IMR-90 (cell line): Measurements from ENCODE around the gene TMEM26. TPM values are rescaled to one million over a fixed set of nuclear protein-coding genes. Genes with fewer than 3 reads are reported as not detected.

Source experiments
- ATAC-seq: fragments of 200-7000 bp; cut with Tn5 transposase; 2 replicates; pipeline ENCODE4 v1.9.1; 2020; ENCODE audit warnings: low read depth, mild to moderate bottlenecking, moderate library complexity
- BruUV-seq: library from RNA; stranded (reverse); fragments of 400-500 nt; replicated peaks from 2 replicates; lab custom pipeline; 2021; lab: Mats Ljungman, UMichigan
- CTCF ChIA-PET: fragments of 300-600 bp; formaldehyde crosslinking; extraction: SDS; loops from one replicate; lab custom pipeline; 2021; ENCODE audit warnings: antibody characterized with exemption; lab: Yijun Ruan, JAX
- POLR2A ChIA-PET: fragments of 300-600 bp; sonication (Branson Sonifier 250); formaldehyde crosslinking; loops from one replicate; lab custom pipeline; 2022; ENCODE audit warnings: antibody characterized with exemption; ENCODE audit not compliant: unreplicated experiment; lab: Charles Lee
- DNase-seq: peaks from one replicate; pipeline ENCODE4 v3.0.0; 2013
- H2AFZ ChIP-seq: replicated peaks from 2 replicates; pipeline ENCODE3; 2013; ENCODE audit warnings: low read length, mild to moderate bottlenecking; ENCODE audit not compliant: poor library complexity
- H2AK5ac ChIP-seq: 2 replicates; pipeline ENCODE4 v1.6.1; 2013; ENCODE audit warnings: low read depth, low read length, inconsistent platforms
- H2AK9ac ChIP-seq: replicated peaks from 2 replicates; pipeline ENCODE3; 2013; ENCODE audit warnings: mild to moderate bottlenecking, low read depth, low read length, moderate library complexity; ENCODE audit not compliant: poor library complexity
- H2BK120ac ChIP-seq: 2 replicates; pipeline ENCODE4 v1.6.1; 2013; ENCODE audit warnings: low read depth, low read length, inconsistent platforms
- H2BK15ac ChIP-seq: 3 replicates; pipeline ENCODE4 v1.6.1; 2013; ENCODE audit warnings: low read depth, low read length, inconsistent platforms
- H2BK20ac ChIP-seq: 2 replicates; pipeline ENCODE4 v1.6.1; 2013; ENCODE audit warnings: low read depth, mild to moderate bottlenecking, inconsistent platforms, low read length, moderate library complexity
- H2BK5ac ChIP-seq: 2 replicates; pipeline ENCODE4 v1.6.1; 2013; ENCODE audit warnings: mild to moderate bottlenecking, low read depth, low read length, inconsistent platforms; ENCODE audit not compliant: poor library complexity, severe bottlenecking
- H3K14ac ChIP-seq: replicated peaks from 2 replicates; pipeline ENCODE4 v1.6.1; 2013; ENCODE audit warnings: low read depth, low read length, inconsistent platforms
- H3K18ac ChIP-seq: 2 replicates; pipeline ENCODE4 v1.6.1; 2013; ENCODE audit warnings: low read depth, low read length, control low read depth
- H3K23ac ChIP-seq: 2 replicates; pipeline ENCODE4 v1.6.1; 2013; ENCODE audit warnings: low read depth, low read length, inconsistent platforms
- H3K27ac ChIP-seq: 2 replicates; pipeline ENCODE4 v1.5.1; 2013; ENCODE audit warnings: mild to moderate bottlenecking, control low read depth, low read length; ENCODE audit not compliant: insufficient read depth
- H3K27me3 ChIP-seq: 2 replicates; pipeline ENCODE4 v1.6.1; 2013; ENCODE audit warnings: low read length; ENCODE audit not compliant: control insufficient read depth, insufficient read depth
- H3K36me3 ChIP-seq: 2 replicates; pipeline ENCODE4 v1.6.1; 2013; ENCODE audit warnings: low read length, mixed read lengths; ENCODE audit not compliant: control insufficient read depth, insufficient read depth
- H3K4ac ChIP-seq: 2 replicates; pipeline ENCODE4 v1.6.1; 2013; ENCODE audit warnings: low read depth, low read length, inconsistent platforms
- H3K4me1 ChIP-seq: 2 replicates; pipeline ENCODE4 v1.6.1; 2013; ENCODE audit warnings: low read length, mixed read lengths; ENCODE audit not compliant: control insufficient read depth, insufficient read depth
- H3K4me2 ChIP-seq: 2 replicates; pipeline ENCODE4 v1.6.1; 2013; ENCODE audit warnings: low read depth, mild to moderate bottlenecking, control low read depth, low read length, moderate library complexity
- H3K4me3 ChIP-seq: 2 replicates; pipeline ENCODE4 v1.5.1; 2013; ENCODE audit warnings: low read depth, mild to moderate bottlenecking, control low read depth, low read length, moderate library complexity; ENCODE audit not compliant: insufficient read depth
- H3K56ac ChIP-seq: 2 replicates; pipeline ENCODE4 v1.6.1; 2013; ENCODE audit warnings: low read length, inconsistent platforms; ENCODE audit not compliant: insufficient read depth; ENCODE audit errors: extremely low read depth
- H3K79me1 ChIP-seq, 2 experiments: 2 replicates each; pipeline ENCODE4 v1.6.1; 2013; ENCODE audit warnings: low read length in 2 of 2, inconsistent platforms in 1 of 2, low read depth in 1 of 2
- H3K9ac ChIP-seq: 2 replicates; pipeline ENCODE4 v1.6.1; 2013; ENCODE audit warnings: low read depth, low read length, control low read depth
- H3K9me1 ChIP-seq: 2 replicates; pipeline ENCODE4 v1.6.1; 2013; ENCODE audit warnings: low read length, inconsistent platforms; ENCODE audit not compliant: insufficient read depth
- H3K9me3 ChIP-seq: 2 replicates; pipeline ENCODE4 v1.6.1; 2013; ENCODE audit warnings: low read length; ENCODE audit not compliant: control insufficient read depth, insufficient read depth
- H4K20me1 ChIP-seq: 2 replicates; pipeline ENCODE4 v1.6.1; 2013; ENCODE audit warnings: low read length, inconsistent platforms; ENCODE audit not compliant: insufficient read depth
- H4K5ac ChIP-seq: 2 replicates; pipeline ENCODE4 v1.6.1; 2013; ENCODE audit warnings: mild to moderate bottlenecking, low read depth, low read length, control low read depth
- H4K8ac ChIP-seq, 2 experiments: 2 replicates each; pipeline ENCODE4 v1.6.1; 2013; ENCODE audit warnings: low read depth in 2 of 2, low read length in 2 of 2, control low read depth in 1 of 2, inconsistent platforms in 1 of 2
- H4K91ac ChIP-seq: 2 replicates; pipeline ENCODE4 v1.6.1; 2013; ENCODE audit warnings: low read depth, low read length, inconsistent platforms; ENCODE audit not compliant: insufficient read depth
- BHLHE40 ChIP-seq: fragments of 150-350 bp; IDR thresholded peaks from 2 replicates; pipeline ENCODE4 v1.6.1; 2016; ENCODE audit warnings: mild to moderate bottlenecking, low read depth, low read length
- CEBPB ChIP-seq: IDR thresholded peaks from 2 replicates; pipeline ENCODE4 v1.6.1; 2012; ENCODE audit warnings: low read depth, low read length, improper control_type of control experiment
- CHD1 ChIP-seq: IDR thresholded peaks from 2 replicates; pipeline ENCODE4 v1.6.1; 2012; ENCODE audit warnings: low read depth, low read length, improper control_type of control experiment
- CTCF ChIP-seq: conservative IDR thresholded peaks from 2 replicates; pipeline ENCODE4 v1.5.1; 2012; ENCODE audit warnings: mild to moderate bottlenecking, low read depth, low read length, improper control_type of control experiment
- ELK1 ChIP-seq: fragments of 150-350 bp; IDR thresholded peaks from 2 replicates; pipeline ENCODE4 v1.6.1; 2016; ENCODE audit warnings: low read depth, mild to moderate bottlenecking, low read length, moderate library complexity, borderline replicate concordance
- FOS ChIP-seq: fragments of 150-350 bp; IDR thresholded peaks from 2 replicates; pipeline ENCODE4 v1.6.1; 2016; ENCODE audit warnings: low read depth, low read length
- MAFK ChIP-seq: IDR thresholded peaks from 2 replicates; pipeline ENCODE4 v1.6.1; 2012; ENCODE audit warnings: low read depth, low read length, improper control_type of control experiment
- MAZ ChIP-seq: IDR thresholded peaks from 2 replicates; pipeline ENCODE4 v1.6.1; 2012; ENCODE audit warnings: low read depth, mild to moderate bottlenecking, low read length, improper control_type of control experiment, moderate library complexity, borderline replicate concordance
- MXI1 ChIP-seq: IDR thresholded peaks from 2 replicates; pipeline ENCODE4 v1.6.1; 2012; ENCODE audit warnings: low read depth, mild to moderate bottlenecking, low read length, moderate library complexity, borderline replicate concordance
- NFE2L2 ChIP-seq: fragments of 150-350 bp; IDR thresholded peaks from 2 replicates; pipeline ENCODE4 v1.6.1; 2016; ENCODE audit warnings: low read depth, mild to moderate bottlenecking, low read length
- POLR2A ChIP-seq: IDR thresholded peaks from 2 replicates; pipeline ENCODE4 v1.6.1; 2012; ENCODE audit warnings: mild to moderate bottlenecking, low read depth, low read length
- RAD21 ChIP-seq: IDR thresholded peaks from 2 replicates; pipeline ENCODE4 v1.6.1; 2012; ENCODE audit warnings: low read length, improper control_type of control experiment
- RCOR1 ChIP-seq: IDR thresholded peaks from 2 replicates; pipeline ENCODE4 v1.6.1; 2012; ENCODE audit warnings: mild to moderate bottlenecking, low read length, improper control_type of control experiment; ENCODE audit not compliant: insufficient replicate concordance
- RFX5 ChIP-seq: IDR thresholded peaks from 2 replicates; pipeline ENCODE4 v1.8.0; 2012; ENCODE audit warnings: low read depth, mild to moderate bottlenecking, low read length, moderate library complexity
- SMC3 ChIP-seq: fragments of 150-350 bp; IDR thresholded peaks from 2 replicates; pipeline ENCODE4 v1.6.1; 2016; ENCODE audit warnings: low read depth, mild to moderate bottlenecking, antibody characterized with exemption, low read length, moderate library complexity
- USF2 ChIP-seq: fragments of 150-350 bp; IDR thresholded peaks from 2 replicates; pipeline ENCODE4 v1.6.1; 2017; ENCODE audit warnings: mild to moderate bottlenecking, antibody characterized with exemption, low read length, low read depth
- WGBS, 2 experiments: methylation state at CpG; one replicate each; pipeline versions ENCODE4 v1.1.5 to v1.1.7; 2013; ENCODE audit warnings: missing lambda C conversion rate in 2 of 2; ENCODE audit not compliant: insufficient read length in 1 of 2; ENCODE audit errors: extremely low coverage in 2 of 2; 5-methylcytosine and 5-hydroxymethylcytosine counted together
- dilution Hi-C: fragments of 300-500 bp; cut with HindIII; formaldehyde crosslinking; loops from one replicate; pipeline ENCODE4 v1.14.3; 2018; ENCODE audit warnings: low sequenced_read_pairs; ENCODE audit not compliant: unreplicated experiment
- in situ Hi-C: fragments of 300-500 bp; cut with MboI; formaldehyde crosslinking; loops from 3 replicates; pipeline ENCODE4 v1.14.3; 2019; ENCODE audit warnings: low sequenced_read_pairs, inconsistent platforms, mixed read lengths
- intact Hi-C: fragments of 100-400 bp; cut with micrococcal nuclease; formaldehyde crosslinking; loops from 2 replicates; pipeline ENCODE4 v1.10.0; 2022
- polyA plus RNA-seq, 3 experiments: library from polyadenylated mRNA; depleted of rRNA; stranded (reverse); fragments of >200 nt; gene quantifications; 2 replicates each; pipeline ENCODE4 v1.2.3, GENCODE V29; 2012; ENCODE audit warnings: low replicate concordance in 1 of 3
- total RNA-seq: library from RNA; depleted of rRNA; stranded (reverse); fragments of >200 nt; gene quantifications from 2 replicates; pipeline ENCODE4 v1.2.3, GENCODE V29; 2012

The TMEM26 gene
- total and polyA plus RNA-seq, 2 of the 4 experiments (the other 2 are of a cell fraction) = 0.22 to 0.36 TPM

GRCh38 chr10:61448841-61449600, 4.2 kb downstream of the TMEM26 start:
- ChIA-PET CTCF (no interaction called here), POLR2A (no interaction called here)
- H2BK15ac ChIP-seq = no peak overlapping the region
- H3K27me3 ChIP-seq = peaks cover 3% of the 10 kb centered on the region; the same call in 1 of the 2 replicates
- H3K4me3 ChIP-seq = no peak overlapping the region
- H3K56ac ChIP-seq = no peak overlapping the region
- no peak overlapping the region for H4K8ac ChIP-seq
- H3K9me1 ChIP-seq = peaks cover 10% of the 10 kb centered on the region; the same call in 1 of the 2 replicates
- no peak overlapping the region for H2AFZ ChIP-seq
- H3K9ac ChIP-seq = no peak overlapping the region
- H3K18ac ChIP-seq = no peak overlapping the region
- intact Hi-C loops = no loop called here
- no peak overlapping the region for H4K91ac ChIP-seq
- H2BK120ac ChIP-seq = no peak overlapping the region
- H2BK20ac ChIP-seq = no peak overlapping the region
- TF ChIP-seq MAZ (no peak), RCOR1 (no peak), MAFK (no peak), ELK1 (no peak), MXI1 (no peak), NFE2L2 (no peak), RAD21 (no peak), RFX5 (no peak), FOS (no peak), CTCF (no peak), POLR2A (no peak), BHLHE40 (no peak), CEBPB (no peak), USF2 (no peak), CHD1 (no peak), SMC3 (no peak)
- DNase-seq (no peak), ATAC-seq (no peak)
- no peak overlapping the region for H2AK5ac ChIP-seq
- WGBS, 2 experiments = no CpG with 5 or more reads among the region's 5 CpGs
- H3K4me2 ChIP-seq = no peak overlapping the region
- in situ Hi-C loops = no loop called here
- peaks cover 7% of the 10 kb centered on the region; the same call in 1 of the 2 replicates for H3K4me1 ChIP-seq
- no peak overlapping the region for H3K4ac ChIP-seq
- H3K9me3 ChIP-seq = no peaks in the 10 kb centered on the region
- H4K5ac ChIP-seq = no peak overlapping the region
- H3K23ac ChIP-seq = no peak overlapping the region
- no peaks in the 10 kb centered on the region for H4K20me1 ChIP-seq
- H2AK9ac ChIP-seq = no peak overlapping the region
- BruUV-seq = no TSS peak
- H3K14ac ChIP-seq = no peak overlapping the region
- H3K79me1 ChIP-seq = no peaks in the 10 kb centered on the region
- dilution Hi-C loops = no loop called here
- H3K36me3 ChIP-seq = no peaks in the 10 kb centered on the region
- no peak overlapping the region for H3K27ac ChIP-seq
- no peak overlapping the region for H2BK5ac ChIP-seq
